OCI-LY1 (cell line): ENCODE data around the gene AANAT.
A peak's percentile ranks its signal among the peaks of the same experiment; 100 is the strongest.

Source experiments
- H2AFZ ChIP-seq: fragments of 200-600 bp; sonication (generic), shearing (Covaris generic); 2 replicates; pipeline ENCODE4 v1.6.0; 2014; ENCODE audit warnings: antibody characterized with exemption, mild to moderate bottlenecking, low read length
- H3F3A ChIP-seq: fragments of 200-600 bp; sonication (generic), shearing (Covaris generic); 2 replicates; pipeline ENCODE4 v1.6.0; 2014; ENCODE audit warnings: mild to moderate bottlenecking, antibody characterized with exemption, low read length, moderate library complexity; ENCODE audit not compliant: insufficient read depth
- H3K27ac ChIP-seq: fragments of 200-600 bp; sonication (generic); 2 replicates; pipeline ENCODE4 v1.5.1; 2014; ENCODE audit warnings: low read length, mixed run types, mild to moderate bottlenecking, low read depth; ENCODE audit not compliant: poor library complexity, severe bottlenecking
- H3K27me3 ChIP-seq: fragments of 200-600 bp; sonication (generic); 2 replicates; pipeline ENCODE4 v1.6.0; 2014; ENCODE audit warnings: antibody characterized with exemption, mild to moderate bottlenecking, low read length, moderate library complexity; ENCODE audit not compliant: insufficient read depth
- H3K36me3 ChIP-seq: fragments of 200-600 bp; sonication (generic); 2 replicates; pipeline ENCODE4 v1.6.1; 2014; ENCODE audit warnings: mild to moderate bottlenecking, antibody characterized with exemption, low read length, moderate library complexity, mixed read lengths; ENCODE audit not compliant: insufficient read depth
- H3K4me1 ChIP-seq: fragments of 200-600 bp; sonication (generic); 2 replicates; pipeline ENCODE4 v1.5.1; 2014; ENCODE audit warnings: mild to moderate bottlenecking, low read length, moderate library complexity; ENCODE audit not compliant: insufficient read depth, severe bottlenecking
- H3K4me2 ChIP-seq: fragments of 200-600 bp; sonication (generic), shearing (Covaris generic); 2 replicates; pipeline ENCODE4 v1.6.1; 2014; ENCODE audit warnings: low read length
- H3K4me3 ChIP-seq: fragments of 200-600 bp; sonication (generic); 2 replicates; pipeline ENCODE4 v1.5.1; 2014; ENCODE audit warnings: low read length, low read depth, mild to moderate bottlenecking, mixed read lengths; ENCODE audit not compliant: poor library complexity, severe bottlenecking
- H3K79me2 ChIP-seq: fragments of 200-600 bp; shearing (Covaris generic); 2 replicates; pipeline ENCODE4 v1.6.1; 2016; ENCODE audit warnings: mixed run types, low read length, mixed read lengths; ENCODE audit not compliant: insufficient read depth
- H3K9ac ChIP-seq: fragments of 200-600 bp; sonication (generic), shearing (Covaris generic); 2 replicates; pipeline ENCODE4 v1.6.1; 2014; ENCODE audit warnings: mild to moderate bottlenecking, low read length, mixed read lengths
- H3K9me2 ChIP-seq: fragments of 200-600 bp; sonication (generic), shearing (Covaris generic); 2 replicates; pipeline ENCODE4 v1.6.1; 2014; ENCODE audit warnings: low read depth, mild to moderate bottlenecking, low read length, mixed read lengths
- H3K9me3 ChIP-seq: fragments of 200-600 bp; shearing (Covaris generic); 2 replicates; pipeline ENCODE4 v1.6.1; 2014; ENCODE audit warnings: low read length, mixed read lengths
- H4K20me1 ChIP-seq: fragments of 200-600 bp; sonication (generic), shearing (Covaris generic); 2 replicates; pipeline ENCODE4 v1.6.0; 2016; ENCODE audit warnings: mild to moderate bottlenecking, low read length; ENCODE audit not compliant: insufficient read depth
- CTCF ChIP-seq: fragments of 200-600 bp; sonication (generic), shearing (Covaris generic); IDR thresholded peaks from 2 replicates; pipeline ENCODE4 v1.5.1; 2017; ENCODE audit warnings: mild to moderate bottlenecking, antibody characterized with exemption, low read length, moderate library complexity, mixed read lengths
- EZH2 ChIP-seq: fragments of 200-600 bp; sonication (generic), shearing (Covaris generic); IDR thresholded peaks from 2 replicates; pipeline ENCODE4 v1.8.0; 2017; ENCODE audit warnings: borderline replicate concordance, mixed run types, mild to moderate bottlenecking, antibody characterized with exemption, low read length, moderate library complexity, mixed read lengths

AANAT gene

GRCh38 chr17:76499267-76499667 is 31.9 kb downstream of the AANAT start:
- no peaks in the 10 kb centered on the region for H3K79me2 ChIP-seq
- H3K9me3 ChIP-seq: no peaks in the 10 kb centered on the region
- no peak overlapping the region for H2AFZ ChIP-seq
- H3F3A ChIP-seq: no peaks in the 10 kb centered on the region
- TF ChIP-seq EZH2 (no peak), CTCF (no peak)
- H3K27ac ChIP-seq: peak overlapping the region; percentile 4
- H3K9ac ChIP-seq: peak overlapping the region; percentile 9; the same call in 1 of the 2 replicates
- H3K4me3 ChIP-seq: peak overlapping the region; percentile 85
- no peaks in the 10 kb centered on the region for H3K9me2 ChIP-seq
- no peaks in the 10 kb centered on the region for H3K36me3 ChIP-seq
- no peaks in the 10 kb centered on the region for H3K27me3 ChIP-seq
- no peaks in the 10 kb centered on the region for H4K20me1 ChIP-seq
- peaks cover 43% of the 10 kb centered on the region for H3K4me1 ChIP-seq
- H3K4me2 ChIP-seq: peak overlapping the region; percentile 81

GRCh38 chr17:76500074-76500746 is 32.8 kb downstream of the AANAT start:
- Histone ChIP-seq H3K4me2 (peak overlapping the region; percentile 81), H3K9ac (peak overlapping the region; percentile 72), H2AFZ (no peak overlapping the region), H3K36me3 (no peaks in the 10 kb centered on the region), H3K27ac (no peak overlapping the region), H3K79me2 (no peaks in the 10 kb centered on the region), H3F3A (no peaks in the 10 kb centered on the region), H3K4me3 (peak overlapping the region; percentile 85), H4K20me1 (no peaks in the 10 kb centered on the region), H3K4me1 (peaks cover 43% of the 10 kb centered on the region), H3K27me3 (no peaks in the 10 kb centered on the region), H3K9me3 (no peaks in the 10 kb centered on the region), H3K9me2 (no peaks in the 10 kb centered on the region)
- TF ChIP-seq CTCF: no peak
- no peak for TF ChIP-seq EZH2

GRCh38 chr17:76500747-76501017 is 33.3 kb downstream of the AANAT start:
- Histone ChIP-seq H3F3A (no peaks in the 10 kb centered on the region), H3K9me2 (no peaks in the 10 kb centered on the region), H3K9me3 (no peaks in the 10 kb centered on the region), H3K4me1 (peaks cover 43% of the 10 kb centered on the region), H3K36me3 (no peaks in the 10 kb centered on the region), H2AFZ (no peak overlapping the region), H3K27me3 (no peaks in the 10 kb centered on the region), H3K4me2 (peak overlapping the region; percentile 81), H3K9ac (peak overlapping the region; percentile 72), H3K4me3 (peak overlapping the region; percentile 85), H4K20me1 (no peaks in the 10 kb centered on the region), H3K79me2 (no peaks in the 10 kb centered on the region), H3K27ac (no peak overlapping the region)
- TF ChIP-seq EZH2: no peak
- no peak for TF ChIP-seq CTCF
